MM.1S (cell line): ENCODE measurements around the gene FAM241A.

ENCODE experiments used
- CTCF ChIP-seq: fragments of 300-600 bp; sonication (generic); IDR thresholded peaks from 2 replicates; pipeline ENCODE4 v1.5.1; 2016; ENCODE audit warnings: antibody characterized with exemption, low read length, mixed read lengths
- EZH2phosphoT487 ChIP-seq: fragments of 300-600 bp; sonication (generic); IDR thresholded peaks from 2 replicates; pipeline ENCODE4 v1.6.1; 2018; ENCODE audit warnings: antibody characterized with exemption, low read length

- TF ChIP-seq CTCF = no peak
- TF ChIP-seq EZH2phosphoT487 = no peak
Observed at GRCh38 chr4:112189754-112190153, 44.5 kb downstream of the FAM241A start.
